Parathyroid adenoma (tissue), 2 donors: Measurements from ENCODE around the gene IARS2.

Experiments
- H2AFZ ChIP-seq: fragments of 300-600 bp; sonication (generic); one replicate; pipeline ENCODE4 v1.7.0; 2017; ENCODE audit warnings: antibody characterized with exemption, mild to moderate bottlenecking
- H3K27ac ChIP-seq: fragments of 300-600 bp; sonication (generic); one replicate; pipeline ENCODE4 v1.7.0; 2017
- H3K27me3 ChIP-seq: fragments of 300-600 bp; sonication (generic); one replicate; pipeline ENCODE4 v1.7.0; 2017; ENCODE audit warnings: low read length; ENCODE audit not compliant: control insufficient read depth, insufficient read depth
- H3K36me3 ChIP-seq: fragments of 300-600 bp; sonication (generic); one replicate; pipeline ENCODE4 v1.7.0; 2017; ENCODE audit warnings: low read length; ENCODE audit not compliant: control insufficient read depth, insufficient read depth
- H3K4me1 ChIP-seq: fragments of 300-600 bp; sonication (generic); one replicate; pipeline ENCODE4 v1.7.0; 2017; ENCODE audit warnings: control low read depth
- H3K4me2 ChIP-seq: fragments of 300-600 bp; sonication (generic); one replicate; pipeline ENCODE4 v1.7.0; 2017; ENCODE audit warnings: low read length
- H3K4me3 ChIP-seq: fragments of 300-600 bp; sonication (generic); one replicate; pipeline ENCODE4 v1.7.0; 2017; ENCODE audit warnings: low read depth, low read length
- H3K79me2 ChIP-seq: fragments of 300-600 bp; sonication (generic); one replicate; pipeline ENCODE4 v1.7.0; 2017; ENCODE audit warnings: control low read depth
- H3K9ac ChIP-seq: fragments of 300-600 bp; sonication (generic); one replicate; pipeline ENCODE4 v1.7.0; 2017; ENCODE audit warnings: mild to moderate bottlenecking
- H3K9me3 ChIP-seq: fragments of 300-600 bp; sonication (generic); one replicate; pipeline ENCODE4 v1.7.0; 2017; ENCODE audit warnings: low read length; ENCODE audit not compliant: control insufficient read depth
- CTCF ChIP-seq: fragments of 300-600 bp; sonication (generic); IDR thresholded peaks from one replicate; pipeline ENCODE4 v1.7.0; 2017; ENCODE audit warnings: antibody characterized with exemption, mild to moderate bottlenecking
- donor health status: primary hyperparathyroidism.

Gene IARS2

GRCh38 chr1:220139966-220140365 is 46.0 kb downstream of the IARS2 start:
- Histone ChIP-seq H3K4me3 (no peak overlapping the region), H3K36me3 (no peaks in the 10 kb centered on the region), H3K9me3 (no peaks in the 10 kb centered on the region), H3K79me2 (no peaks in the 10 kb centered on the region), H3K4me1 (no peaks in the 10 kb centered on the region), H2AFZ (no peak overlapping the region), H3K27me3 (no peaks in the 10 kb centered on the region), H3K27ac (no peak overlapping the region), H3K9ac (no peak overlapping the region), H3K4me2 (no peak overlapping the region)
- no peak for TF ChIP-seq CTCF

- Histone ChIP-seq H3K27me3 (no peaks in the 10 kb centered on the region), H3K36me3 (no peaks in the 10 kb centered on the region), H3K4me1 (no peaks in the 10 kb centered on the region), H3K79me2 (no peaks in the 10 kb centered on the region), H3K4me2 (no peak overlapping the region), H3K9me3 (no peaks in the 10 kb centered on the region), H3K9ac (no peak overlapping the region), H2AFZ (no peak overlapping the region), H3K4me3 (no peak overlapping the region), H3K27ac (no peak overlapping the region)
- TF ChIP-seq CTCF = no peak
Observed at GRCh38 chr1:220144051-220144450, 50.1 kb downstream of the IARS2 start.

- Histone ChIP-seq H3K79me2 (no peaks in the 10 kb centered on the region), H3K9ac (no peak overlapping the region), H3K4me2 (no peak overlapping the region), H3K27ac (no peak overlapping the region), H2AFZ (no peak overlapping the region), H3K9me3 (no peaks in the 10 kb centered on the region), H3K4me1 (no peaks in the 10 kb centered on the region), H3K27me3 (no peaks in the 10 kb centered on the region), H3K36me3 (no peaks in the 10 kb centered on the region), H3K4me3 (no peak overlapping the region)
- TF ChIP-seq CTCF = no peak
Observed at GRCh38 chr1:220149742-220150141, 55.8 kb downstream of the IARS2 start.

- Histone ChIP-seq H3K4me3 (no peak overlapping the region), H3K9me3 (no peaks in the 10 kb centered on the region), H2AFZ (no peak overlapping the region), H3K9ac (no peak overlapping the region), H3K36me3 (no peaks in the 10 kb centered on the region), H3K27ac (no peak overlapping the region), H3K79me2 (no peaks in the 10 kb centered on the region), H3K27me3 (no peaks in the 10 kb centered on the region), H3K4me1 (no peaks in the 10 kb centered on the region), H3K4me2 (no peak overlapping the region)
- TF ChIP-seq CTCF = no peak
Observed at GRCh38 chr1:220151454-220151853, 57.5 kb downstream of the IARS2 start.

GRCh38 chr1:220153147-220153546 is 59.2 kb downstream of the IARS2 start:
- H3K4me3 ChIP-seq = no peak overlapping the region
- no peaks in the 10 kb centered on the region for H3K79me2 ChIP-seq
- no peaks in the 10 kb centered on the region for H3K4me1 ChIP-seq
- H3K36me3 ChIP-seq = no peaks in the 10 kb centered on the region
- H3K9me3 ChIP-seq = no peaks in the 10 kb centered on the region
- no peak overlapping the region for H2AFZ ChIP-seq
- H3K27me3 ChIP-seq = no peaks in the 10 kb centered on the region
- no peak overlapping the region for H3K9ac ChIP-seq
- no peak overlapping the region for H3K27ac ChIP-seq
- no peak overlapping the region for H3K4me2 ChIP-seq
- TF ChIP-seq CTCF = no peak
